Testis (tissue), 2 donors: Measurements from ENCODE around the gene AK1.

Experiments
- POLR2A ChIP-seq: fragments of 450-650 bp; IDR thresholded peaks from one replicate; pipeline ENCODE4 v1.6.1; 2017; ENCODE audit warnings: antibody characterized with exemption, mild to moderate bottlenecking, moderate library complexity
- TF ChIP-seq, protein P1 (sequence below), 3 experiments: fragments of 450-650 bp in 2 of 3; fragments of 200-600 bp in 1 of 3; sonication (generic) in 1 of 3; IDR thresholded peaks; one replicate each; pipeline ENCODE4 v1.5.1; 2016 to 2019; ENCODE audit warnings: antibody characterized with exemption in 3 of 3, mild to moderate bottlenecking in 2 of 3, moderate library complexity in 1 of 3

DNA sequence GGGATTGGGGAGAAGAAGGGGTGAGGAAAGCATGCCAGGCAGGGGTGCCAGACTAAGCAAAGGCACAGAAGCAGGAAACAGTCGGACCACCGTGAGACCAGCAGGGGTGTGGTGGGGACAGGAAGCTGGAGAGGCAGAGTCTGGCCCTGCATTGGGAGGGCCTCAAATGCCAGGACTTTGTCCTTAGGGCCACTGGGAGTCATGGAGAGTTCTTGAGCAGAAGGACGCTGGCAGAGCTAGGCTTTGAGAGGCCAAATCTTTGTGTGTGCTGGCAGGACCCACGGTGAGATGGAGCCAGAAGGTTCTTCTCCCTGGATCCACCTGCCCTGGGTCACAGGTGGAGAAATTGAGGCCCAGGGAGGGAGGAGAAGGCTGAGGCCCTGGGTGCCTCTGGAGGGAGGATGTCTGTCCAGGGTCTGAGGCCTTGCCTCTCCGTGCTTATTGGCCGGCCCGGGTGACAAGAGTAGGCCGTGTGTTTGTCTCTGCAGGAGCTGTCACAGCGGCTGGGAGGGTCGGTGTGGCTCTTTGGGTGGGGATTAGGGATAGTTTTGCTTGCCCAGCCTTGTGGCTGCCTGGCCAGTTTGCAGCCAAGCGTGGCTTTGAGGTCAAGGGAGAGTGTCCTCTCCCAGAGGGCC is 21.3 kb downstream of the AK1 start:
- TF ChIP-seq, protein P1, sequence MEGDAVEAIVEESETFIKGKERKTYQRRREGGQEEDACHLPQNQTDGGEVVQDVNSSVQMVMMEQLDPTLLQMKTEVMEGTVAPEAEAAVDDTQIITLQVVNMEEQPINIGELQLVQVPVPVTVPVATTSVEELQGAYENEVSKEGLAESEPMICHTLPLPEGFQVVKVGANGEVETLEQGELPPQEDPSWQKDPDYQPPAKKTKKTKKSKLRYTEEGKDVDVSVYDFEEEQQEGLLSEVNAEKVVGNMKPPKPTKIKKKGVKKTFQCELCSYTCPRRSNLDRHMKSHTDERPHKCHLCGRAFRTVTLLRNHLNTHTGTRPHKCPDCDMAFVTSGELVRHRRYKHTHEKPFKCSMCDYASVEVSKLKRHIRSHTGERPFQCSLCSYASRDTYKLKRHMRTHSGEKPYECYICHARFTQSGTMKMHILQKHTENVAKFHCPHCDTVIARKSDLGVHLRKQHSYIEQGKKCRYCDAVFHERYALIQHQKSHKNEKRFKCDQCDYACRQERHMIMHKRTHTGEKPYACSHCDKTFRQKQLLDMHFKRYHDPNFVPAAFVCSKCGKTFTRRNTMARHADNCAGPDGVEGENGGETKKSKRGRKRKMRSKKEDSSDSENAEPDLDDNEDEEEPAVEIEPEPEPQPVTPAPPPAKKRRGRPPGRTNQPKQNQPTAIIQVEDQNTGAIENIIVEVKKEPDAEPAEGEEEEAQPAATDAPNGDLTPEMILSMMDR (IDR thresholded peaks at IDR 0.05): no peak
- TF ChIP-seq POLR2A: no peak
